ENCODE measurements around the gene CLMN. TPM values are rescaled to one million over a fixed set of nuclear protein-coding genes. Genes with fewer than 3 reads are reported as not detected.
"Not testable (repeated sequence)": the region's sequence is repeated elsewhere in the genome, so short reads cannot be mapped to it uniquely, and the experiment has no call there.

Gene CLMN
- polyA plus RNA-seq, 3 donors, result 20.9 to 24.0 (median 22.8) TPM

- no peak for DNase-seq (ENCODE audit: low read depth in 3 of 3, low spot score in 2 of 3)
Measured at GRCh38 chr14:95225251-95225887, 94.3 kb downstream of the CLMN start.

- no peak for DNase-seq (ENCODE audit: low read depth in 3 of 3, low spot score in 2 of 3)
Measured at GRCh38 chr14:95222870-95223398, 96.8 kb downstream of the CLMN start.

DNA sequence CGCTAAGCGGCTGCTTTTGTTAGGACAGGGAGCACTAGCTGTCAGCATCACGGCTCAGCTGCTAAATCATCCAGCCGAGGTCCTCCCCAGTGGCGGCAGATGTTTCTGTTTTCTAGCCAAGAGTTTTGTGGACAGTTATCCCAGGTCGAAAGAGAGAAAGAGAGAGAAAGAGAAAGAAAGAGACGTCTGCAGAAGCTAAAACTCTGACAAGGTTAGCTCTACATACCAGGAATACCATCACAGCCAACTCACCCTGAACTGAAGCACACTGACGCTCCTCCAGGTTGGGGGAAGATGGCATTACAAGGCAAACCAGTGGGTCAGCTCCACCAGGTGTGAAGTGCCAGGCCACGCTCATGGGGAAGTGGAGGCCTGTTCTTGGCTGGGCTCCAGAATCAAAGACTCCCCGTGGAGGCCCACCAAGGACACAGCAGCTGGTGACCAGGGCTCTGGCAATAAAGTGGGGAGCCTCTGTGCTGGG lies 97.5 kb downstream of the CLMN start:
- no peak for DNase-seq (ENCODE audit: low read depth in 3 of 3, low spot score in 2 of 3)

DNA sequence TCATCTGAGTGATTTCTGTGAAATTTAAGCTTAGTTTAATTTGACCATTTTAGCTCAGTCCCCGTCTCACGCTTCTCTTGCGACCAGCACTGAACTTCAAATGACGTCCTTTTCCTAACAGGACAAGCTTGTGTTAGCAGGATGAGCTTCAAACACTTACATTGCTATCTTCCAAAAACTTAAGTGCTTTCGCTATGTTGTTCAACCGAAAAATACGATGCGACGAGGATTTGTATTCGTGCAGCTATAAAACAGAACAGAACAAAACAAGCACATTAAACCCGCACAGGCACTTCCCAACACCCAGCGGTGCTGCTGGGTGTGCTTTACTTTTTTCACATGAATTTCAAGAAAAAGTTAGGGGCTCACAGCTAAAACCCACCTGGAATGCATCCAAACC lies 98.2 kb downstream of the CLMN start:
- DNase-seq (ENCODE audit: low read depth in 3 of 3, low spot score in 2 of 3), result no peak

DNA sequence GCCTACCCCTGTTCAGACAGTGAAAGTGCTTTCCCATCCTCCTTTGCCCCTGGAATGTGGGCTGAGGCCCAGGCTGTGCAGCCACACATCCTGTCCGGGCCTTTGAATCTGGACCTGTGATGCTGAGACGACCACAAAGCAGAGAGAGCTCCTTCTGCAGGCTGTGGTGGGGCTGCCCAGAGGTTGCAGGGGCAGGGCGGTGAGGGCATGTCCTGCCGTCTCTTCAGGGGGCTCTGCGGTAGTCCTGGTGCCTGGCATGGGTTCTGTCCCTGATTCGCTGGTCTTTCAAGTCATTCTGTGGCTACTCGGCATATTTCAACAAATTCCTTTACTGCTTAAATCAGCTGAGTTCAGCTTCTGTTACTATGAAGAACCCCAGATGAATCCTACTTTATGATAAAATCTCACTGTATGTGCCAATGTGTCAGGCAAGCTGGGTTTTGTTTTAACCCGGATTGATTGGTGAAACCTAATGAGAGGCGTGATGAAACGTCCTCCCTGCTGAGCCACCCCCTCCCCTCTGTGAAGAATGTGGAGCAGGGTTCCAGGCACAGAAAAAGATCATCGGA lies 99.0 kb downstream of the CLMN start:
- no peak for DNase-seq (ENCODE audit: low read depth in 3 of 3, low spot score in 2 of 3)

DNA sequence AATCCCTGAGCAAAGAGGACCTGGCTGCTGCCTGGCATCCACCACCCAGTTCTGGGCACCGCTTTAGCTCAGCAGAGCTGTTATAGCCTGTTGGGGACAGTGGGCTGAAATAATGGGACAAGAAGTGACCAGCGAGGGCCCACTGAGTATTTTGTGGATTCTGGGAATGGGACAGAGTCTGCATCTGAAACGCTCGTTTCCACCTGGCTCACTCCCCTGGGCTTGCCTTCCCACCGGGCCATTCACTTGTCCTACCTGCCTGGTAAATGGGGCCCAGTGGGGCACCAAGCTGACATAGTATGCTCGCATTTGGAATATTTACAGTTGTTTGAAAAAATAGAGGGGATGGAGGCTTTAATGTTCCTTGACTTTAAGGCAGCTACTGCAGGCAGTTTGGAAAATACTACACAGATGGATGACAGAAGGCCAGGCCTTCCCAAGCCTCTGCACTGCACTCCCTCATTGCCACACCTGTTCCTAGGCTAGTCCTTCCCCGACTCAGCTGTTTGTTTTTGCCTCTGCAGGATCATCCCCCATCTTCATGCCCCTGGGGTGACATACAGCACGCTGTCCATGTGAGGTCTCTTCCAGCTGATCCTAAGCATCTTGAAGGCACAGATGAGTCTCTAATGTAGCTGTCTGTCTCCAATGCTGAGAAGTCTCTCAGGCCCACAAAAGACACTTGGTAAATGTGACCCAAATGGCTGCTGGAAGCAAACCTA lies 101.1 kb downstream of the CLMN start:
- no peak for DNase-seq (ENCODE audit: low read depth in 3 of 3, low spot score in 2 of 3)

- no peak for DNase-seq (ENCODE audit: low read depth in 3 of 3, low spot score in 2 of 3)
Measured at GRCh38 chr14:95218006-95218405, 101.7 kb downstream of the CLMN start.

DNA sequence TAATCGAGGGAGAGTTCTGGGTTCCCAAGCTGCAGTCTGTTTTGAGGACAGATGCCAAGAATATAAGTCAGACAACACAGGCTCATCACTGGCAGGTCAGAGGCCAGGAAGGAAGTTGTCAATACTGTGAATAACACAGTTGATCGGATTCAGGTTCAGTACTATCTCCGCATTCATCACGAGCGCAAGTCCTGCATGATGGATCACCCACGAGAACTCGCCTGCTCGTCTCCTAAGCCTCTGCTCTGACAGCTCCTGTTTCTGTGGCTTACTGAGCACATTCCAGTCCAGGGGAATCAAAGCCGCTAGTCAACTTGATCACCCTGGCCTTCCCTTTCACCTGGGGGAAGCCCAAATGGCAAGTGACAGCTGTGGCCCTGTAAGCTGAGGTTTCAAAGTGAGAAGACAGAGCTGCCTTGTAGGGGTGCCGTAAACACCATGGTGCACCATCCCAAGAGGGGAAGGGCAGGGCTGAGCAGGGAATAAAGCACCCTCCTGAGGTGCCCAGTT lies 102.3 kb downstream of the CLMN start:
- no peak for DNase-seq (ENCODE audit: low read depth in 3 of 3, low spot score in 2 of 3)

- DNase-seq (ENCODE audit: low read depth in 3 of 3, low spot score in 2 of 3), result no peak
Measured at GRCh38 chr14:95216008-95216407, 103.7 kb downstream of the CLMN start.

GRCh38 chr14:95215094-95215725 lies 104.5 kb downstream of the CLMN start:
- DNase-seq (ENCODE audit: low read depth in 3 of 3, low spot score in 2 of 3), result no peak

- no peak for DNase-seq (ENCODE audit: low read depth in 3 of 3, low spot score in 2 of 3)
Measured at GRCh38 chr14:95213774-95214173, 105.9 kb downstream of the CLMN start.

DNA sequence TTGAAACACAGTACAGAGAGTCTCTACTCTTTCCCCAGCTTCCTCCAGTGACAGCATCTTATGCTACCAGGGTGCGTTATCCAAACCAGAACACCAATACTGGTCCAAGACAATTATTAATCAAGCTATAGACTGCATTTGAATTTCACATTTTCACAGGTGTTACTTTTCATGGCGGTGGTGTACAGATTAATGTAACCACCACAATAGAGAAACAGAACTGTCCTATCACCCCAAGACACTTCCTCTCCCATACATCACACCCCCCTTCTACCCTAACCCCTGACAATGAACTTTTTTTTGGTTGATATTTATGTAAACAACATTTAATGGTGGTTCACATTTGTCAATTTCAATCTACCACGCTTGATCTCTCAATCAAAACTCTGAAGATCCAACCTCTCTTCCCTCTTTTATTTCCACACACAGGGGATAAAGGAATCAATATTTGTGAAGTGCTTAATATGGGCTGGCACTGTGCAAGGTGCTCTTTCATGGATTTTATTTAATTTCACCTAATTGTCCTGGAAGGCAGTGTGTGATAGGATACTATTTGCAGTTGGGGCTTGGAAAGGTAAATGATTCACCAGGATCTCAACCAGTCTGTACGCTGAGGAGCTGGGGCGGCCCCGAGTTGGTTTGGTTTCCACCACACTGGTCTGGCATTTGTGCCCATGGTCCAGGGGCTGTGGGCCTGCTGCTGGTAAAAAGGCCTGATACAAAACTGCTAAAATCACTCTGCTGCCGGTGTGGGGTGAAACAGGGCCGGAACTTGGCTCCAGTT lies 107.8 kb downstream of the CLMN start:
- no peak for DNase-seq (ENCODE audit: low read depth in 3 of 3, low spot score in 2 of 3)

- no peak for DNase-seq (ENCODE audit: low read depth in 3 of 3, low spot score in 2 of 3)
Measured at GRCh38 chr14:95210699-95211098, 109.0 kb downstream of the CLMN start.

DNA sequence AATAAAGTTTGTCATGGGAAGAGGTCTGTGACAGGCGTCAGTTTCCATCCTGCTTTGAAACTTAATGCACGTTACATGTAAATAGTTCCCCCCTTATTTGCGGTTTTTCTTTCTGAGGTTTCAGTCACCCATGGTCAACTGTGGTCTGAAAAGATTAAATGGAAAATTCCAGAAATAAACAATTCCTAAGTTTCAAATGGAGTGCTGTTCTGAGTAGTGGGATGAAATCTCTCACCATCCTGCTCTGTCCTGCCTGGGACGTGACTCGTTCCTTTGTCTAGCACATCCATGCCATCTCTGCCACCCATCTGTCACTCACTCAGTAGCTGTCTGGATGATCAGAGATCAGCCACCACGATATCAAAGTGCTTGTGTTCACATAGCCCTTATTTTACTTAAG lies 111.1 kb downstream of the CLMN start:
- no peak for DNase-seq (ENCODE audit: low read depth in 3 of 3, low spot score in 2 of 3)

DNA sequence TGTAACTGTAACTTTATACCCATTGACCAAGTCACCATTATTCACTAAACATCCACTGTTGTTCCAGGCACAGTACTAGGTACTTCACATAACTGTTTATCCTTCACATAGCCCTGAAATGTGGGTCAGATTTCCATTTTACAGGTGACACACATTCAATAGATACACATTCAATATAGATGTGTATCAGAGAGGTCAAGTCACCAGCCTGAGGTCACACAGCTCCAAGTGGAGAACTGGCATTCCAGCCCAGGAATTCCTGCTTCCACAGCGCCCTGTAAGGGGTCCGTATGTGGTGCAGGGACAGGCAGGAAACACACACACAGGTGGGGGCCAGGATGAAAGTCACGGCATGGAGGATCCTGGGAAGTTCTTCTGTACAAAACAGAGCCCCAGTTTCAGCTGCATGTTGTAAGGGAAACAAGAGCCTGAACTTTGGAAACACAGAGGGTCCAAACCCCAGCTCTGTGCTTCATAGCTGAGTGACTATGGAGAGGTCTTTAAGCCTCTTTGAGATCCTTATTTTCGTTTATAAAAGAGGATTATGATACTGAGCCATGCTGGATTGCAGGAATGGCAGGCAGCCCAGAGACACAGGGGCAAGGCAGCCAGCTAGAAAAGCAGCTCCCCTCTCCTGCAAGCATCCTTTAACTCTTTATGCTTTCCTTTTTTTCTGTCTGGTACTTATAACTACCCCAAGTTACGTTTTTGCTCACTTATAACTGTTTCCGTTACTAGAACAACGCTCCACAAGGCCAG lies 112.1 kb downstream of the CLMN start:
- no peak for DNase-seq (ENCODE audit: low read depth in 3 of 3, low spot score in 2 of 3)

DNA sequence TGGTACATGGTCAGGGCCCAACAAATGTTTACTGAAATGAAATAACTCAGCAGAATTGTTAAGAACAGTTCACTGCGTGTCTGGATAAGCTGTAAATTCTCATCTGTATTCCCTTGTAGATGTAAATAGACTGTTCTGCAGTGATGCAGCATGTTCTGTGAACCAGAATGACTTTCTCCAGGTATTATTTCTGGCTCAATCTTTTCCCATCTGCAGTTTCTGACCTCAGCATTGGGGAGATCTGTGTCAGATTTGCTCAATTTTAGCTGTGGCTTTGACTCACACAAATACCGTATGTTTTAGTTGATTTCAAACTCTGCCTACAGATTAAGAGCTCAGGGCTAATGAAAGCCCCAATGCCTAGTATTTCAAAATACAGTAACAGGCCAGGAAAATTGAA lies 113.2 kb downstream of the CLMN start:
- no peak for DNase-seq (ENCODE audit: low read depth in 3 of 3, low spot score in 2 of 3)

DNA sequence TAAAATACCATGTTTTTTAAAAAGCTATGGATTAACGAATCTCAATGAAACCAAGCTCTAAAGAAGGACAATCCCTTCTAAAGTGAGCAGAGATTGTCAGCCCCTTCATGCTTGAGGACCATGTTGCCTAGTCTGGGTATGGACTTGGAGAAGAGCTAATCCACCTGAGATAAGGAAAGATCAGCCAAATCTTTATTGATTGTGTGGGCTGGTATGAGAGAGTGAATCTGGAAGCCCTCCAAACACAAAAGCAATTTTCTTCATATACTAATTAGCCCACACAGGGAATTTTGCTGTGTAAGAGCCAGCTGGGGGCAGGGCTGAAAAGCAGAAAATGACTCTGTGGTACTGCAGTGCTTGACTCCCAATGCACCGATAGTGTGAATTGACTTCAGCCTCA lies 115.0 kb downstream of the CLMN start:
- DNase-seq (ENCODE audit: low read depth in 3 of 3, low spot score in 2 of 3), result no peak

DNA sequence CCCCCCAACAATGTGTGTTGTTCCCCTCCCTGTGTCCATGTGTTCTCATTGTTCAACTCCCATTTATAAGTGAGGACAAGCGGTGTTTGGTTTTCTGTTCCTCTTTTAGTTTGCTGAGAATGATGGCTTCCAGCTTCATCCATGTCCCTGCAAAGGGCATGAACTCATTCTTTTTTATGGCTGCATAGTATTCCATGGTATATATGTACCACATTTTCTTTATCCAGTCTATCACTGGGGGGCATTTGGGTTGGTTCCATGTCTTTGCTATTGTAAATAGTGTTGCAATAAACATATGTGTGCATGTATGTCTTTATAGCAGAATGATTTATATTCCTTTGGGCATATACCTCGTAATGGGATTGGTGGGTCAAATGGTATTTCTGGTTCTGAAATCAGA lies 118.0 kb downstream of the CLMN start:
- DNase-seq (ENCODE audit: low read depth in 3 of 3, low spot score in 2 of 3), result not testable (repeated sequence)

DNA sequence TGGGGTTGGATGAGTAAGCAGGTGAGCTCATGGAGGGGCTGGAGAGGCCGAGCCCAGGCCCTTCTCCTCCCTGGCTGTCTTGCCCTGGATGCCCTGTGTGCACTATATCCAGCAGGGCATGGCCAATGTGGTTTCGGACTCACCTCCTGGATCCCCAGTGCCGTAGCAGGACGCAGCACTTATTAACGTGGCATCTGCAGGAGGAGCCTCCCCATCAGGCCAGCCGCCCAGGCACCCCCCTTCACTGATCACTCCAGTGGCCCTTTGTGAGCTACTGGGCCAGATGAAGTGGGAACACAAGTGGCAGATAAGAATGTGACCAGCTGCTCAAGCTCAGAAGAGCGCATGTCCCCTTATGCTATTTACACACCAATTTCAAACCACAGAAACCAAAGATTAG lies 119.3 kb downstream of the CLMN start:
- DNase-seq (ENCODE audit: low read depth in 3 of 3, low spot score in 2 of 3), result no peak
